Fibroblast of peridontal ligament (primary cell): ENCODE data around the gene MRPL30.
"Not testable (repeated sequence)": the region's sequence is repeated elsewhere in the genome, so short reads cannot be mapped to it uniquely, and the experiment has no call there.

ENCODE experiments used
- DNase-seq: peaks from one replicate; pipeline ENCODE4 v3.0.0-alpha.2; 2010; ENCODE audit errors: extremely low read depth

The MRPL30 gene

DNA sequence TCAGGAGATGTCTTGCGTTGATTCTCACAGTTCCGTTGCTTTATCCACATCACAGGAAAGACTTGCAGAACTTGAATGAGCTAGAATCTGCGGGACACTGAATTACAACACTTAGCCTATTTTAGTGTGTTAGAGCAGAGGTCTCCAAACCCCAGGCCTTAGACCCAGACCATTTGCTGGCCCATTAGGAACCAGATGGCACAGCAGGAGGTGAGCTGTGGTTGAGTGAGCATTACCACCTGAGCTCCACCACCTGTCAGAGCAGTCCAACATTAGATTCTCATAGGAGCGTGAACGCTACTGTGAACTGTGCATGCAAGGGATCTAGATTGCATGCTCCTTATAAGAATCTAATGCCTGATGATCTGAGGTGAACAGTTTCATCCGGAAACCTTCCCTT lies 3.8 kb downstream of the MRPL30 start:
- DNase-seq = no peak

DNA sequence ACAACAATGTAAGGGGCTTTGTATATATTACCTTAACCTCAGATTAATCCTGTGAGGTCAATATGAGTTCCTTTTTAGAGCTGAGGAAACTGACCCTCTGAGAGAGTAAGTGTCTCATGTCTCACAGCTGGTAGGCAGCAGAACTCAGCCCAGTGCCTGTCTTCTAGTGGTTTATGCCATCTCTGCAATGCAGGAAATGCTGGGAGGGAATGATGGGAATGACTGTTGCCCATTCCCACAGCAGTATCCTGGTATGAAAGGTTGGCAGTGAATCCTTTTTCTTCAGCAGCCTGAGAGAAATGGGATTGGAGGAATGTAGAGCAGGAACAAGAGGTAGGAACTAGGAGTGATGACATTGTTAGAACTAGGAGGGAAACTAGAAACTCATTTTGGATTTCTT lies 6.0 kb downstream of the MRPL30 start:
- no peak for DNase-seq

DNA sequence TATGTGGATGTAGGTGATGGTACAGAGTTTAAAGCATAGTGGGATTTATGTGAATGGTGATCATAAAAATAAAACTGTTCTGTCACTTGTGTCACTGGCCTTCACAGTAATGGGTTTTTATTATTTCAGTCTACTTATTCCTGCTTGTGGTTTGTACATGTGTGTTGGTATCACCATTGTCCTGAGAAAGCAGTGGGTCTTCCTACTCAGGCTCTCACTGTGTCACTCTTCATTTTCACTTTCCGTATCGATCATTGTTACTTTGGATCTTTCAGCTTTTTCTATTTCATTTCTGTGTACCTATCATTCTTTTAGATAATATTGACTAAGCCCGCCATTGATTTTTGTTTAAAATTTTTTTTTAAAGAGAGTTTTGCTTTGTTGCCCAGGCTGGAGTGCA lies 7.4 kb downstream of the MRPL30 start:
- DNase-seq = no peak

DNA sequence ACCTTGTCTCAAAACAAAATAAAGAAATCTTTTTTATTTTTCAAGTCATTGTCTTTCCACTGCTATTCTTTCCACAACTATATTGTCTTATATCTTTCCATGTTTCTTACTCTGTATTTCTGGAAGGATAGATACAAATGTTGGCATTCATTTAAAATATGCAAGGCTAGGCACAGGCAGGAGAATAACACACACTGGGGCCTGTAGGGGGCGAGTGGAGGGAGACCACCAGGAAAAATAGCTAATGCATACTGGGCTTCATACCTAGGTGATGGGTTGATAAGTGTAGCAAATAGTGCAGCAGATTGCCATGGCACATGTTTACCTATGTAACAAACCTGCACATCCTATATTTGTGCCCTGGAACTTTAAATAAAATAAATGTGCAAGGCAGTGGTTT lies 9.6 kb downstream of the MRPL30 start:
- no peak for DNase-seq

DNA sequence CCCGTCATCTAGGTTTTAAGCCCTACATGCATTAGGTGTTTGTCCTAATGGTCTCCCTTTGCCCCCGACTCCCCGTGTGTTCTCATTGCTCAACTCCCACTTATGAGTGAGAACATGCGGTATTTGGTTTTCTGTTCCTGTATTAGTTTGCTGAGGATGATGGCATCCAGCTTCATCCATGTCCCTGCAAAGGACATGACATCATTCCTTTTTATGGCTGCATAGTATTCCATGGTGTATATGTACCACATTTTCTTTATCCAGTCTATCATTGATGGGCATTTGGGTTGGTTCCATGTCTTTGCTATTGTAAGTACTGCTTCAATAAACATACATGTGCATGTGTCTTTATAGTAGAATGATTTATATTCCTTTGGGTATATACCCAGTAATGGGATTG lies 11.4 kb downstream of the MRPL30 start:
- not testable (repeated sequence) for DNase-seq

DNA sequence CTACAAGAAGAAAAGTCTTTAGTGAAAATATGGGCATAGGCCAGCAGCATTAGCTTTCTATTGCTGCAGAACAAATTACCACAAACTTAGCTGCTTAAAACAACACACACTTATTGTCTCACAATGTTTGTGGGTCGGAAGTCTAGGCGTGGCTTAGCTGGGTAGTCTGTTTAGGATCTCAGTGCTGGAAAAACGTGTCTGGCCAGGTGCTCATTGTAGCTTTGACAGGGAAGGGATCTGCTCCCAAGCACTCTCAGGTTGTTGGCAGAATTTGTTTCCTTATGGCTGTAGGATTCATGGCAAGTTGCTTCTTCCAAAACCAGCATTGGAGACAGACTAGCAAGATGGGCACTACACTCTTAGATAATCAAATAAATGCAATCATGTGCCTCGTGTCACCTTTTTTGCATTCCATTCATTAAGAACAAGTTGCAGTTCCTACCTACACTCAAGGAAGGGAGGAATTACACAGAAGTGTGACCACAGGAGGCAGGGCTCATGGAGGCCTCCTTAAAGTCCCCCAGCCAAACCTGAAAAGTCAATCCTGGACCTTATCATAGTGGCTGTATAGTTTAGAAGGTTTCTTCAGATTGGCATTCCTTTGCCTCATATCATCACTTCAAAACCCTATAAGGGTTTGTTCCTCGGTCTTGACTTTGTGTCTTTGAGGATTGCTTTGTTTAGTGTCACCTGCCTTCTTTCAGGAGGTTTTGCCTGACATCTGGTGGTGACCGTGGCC lies 17.3 kb downstream of the MRPL30 start:
- no peak for DNase-seq

DNA sequence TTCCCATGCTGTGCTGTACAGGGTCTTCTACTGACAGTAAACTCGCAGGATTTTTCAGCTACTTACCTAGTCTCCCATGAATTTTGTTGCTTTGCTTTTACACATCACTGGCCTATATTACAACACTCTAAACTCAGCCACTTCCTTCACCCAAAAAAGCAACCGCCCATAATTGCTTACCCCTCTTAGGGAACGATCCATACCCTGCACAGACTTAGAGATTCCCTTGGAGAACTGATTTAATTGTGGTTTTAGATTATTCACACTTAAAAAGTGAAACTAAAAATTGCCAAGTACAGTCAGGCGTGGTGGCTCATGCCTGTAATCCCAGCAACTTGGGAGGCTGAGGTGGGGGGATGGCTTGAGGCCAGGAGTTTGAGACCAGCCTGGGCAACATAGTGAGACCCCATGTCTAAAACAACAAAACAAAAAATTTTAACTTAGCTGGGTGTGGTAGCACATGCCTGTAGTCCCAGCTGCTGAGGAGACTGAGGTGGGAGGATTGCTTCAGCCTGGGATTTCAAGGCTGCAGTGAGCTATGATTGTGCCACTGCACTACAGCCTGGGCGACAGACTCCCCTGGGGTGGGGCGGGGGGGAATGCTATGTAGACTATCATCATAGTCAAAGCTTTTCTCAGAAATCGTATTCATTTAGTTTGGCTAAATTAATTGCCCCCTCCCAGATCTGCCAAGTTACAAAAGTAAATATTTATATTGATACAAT lies 19.3 kb downstream of the MRPL30 start:
- no peak for DNase-seq

DNA sequence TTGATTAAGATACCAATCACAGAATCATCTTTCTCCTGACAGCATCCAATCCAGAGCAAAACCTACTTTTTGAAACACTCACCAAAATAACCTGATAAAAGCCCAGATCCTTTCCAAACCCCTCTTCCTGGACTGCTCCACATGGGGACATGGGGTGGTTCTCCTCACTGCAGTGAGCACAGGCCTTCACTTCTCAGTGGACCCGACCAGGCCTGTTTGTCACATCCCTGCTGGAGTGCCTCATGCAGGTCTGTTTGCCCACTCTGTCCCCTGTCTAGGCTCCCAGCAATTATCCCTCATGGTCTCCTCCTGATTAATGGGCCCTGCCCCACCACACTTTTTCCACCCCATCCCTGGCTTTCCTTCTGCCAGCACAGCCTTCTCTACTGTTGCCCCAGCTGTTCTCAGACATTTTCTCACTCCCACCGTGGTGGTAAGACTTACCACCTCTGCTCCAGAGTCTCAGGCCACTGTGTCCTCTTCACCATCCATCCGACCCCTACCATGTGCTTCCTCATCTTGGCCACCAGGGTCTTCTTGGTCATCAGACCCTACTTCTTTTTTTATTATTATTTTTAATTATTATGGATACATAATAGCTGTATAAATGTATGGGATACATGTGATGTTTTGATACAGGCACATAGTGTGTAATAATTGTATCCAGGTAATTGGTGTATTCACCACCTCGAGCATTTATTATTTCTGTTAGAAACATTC lies 21.1 kb downstream of the MRPL30 start:
- DNase-seq = no peak

DNA sequence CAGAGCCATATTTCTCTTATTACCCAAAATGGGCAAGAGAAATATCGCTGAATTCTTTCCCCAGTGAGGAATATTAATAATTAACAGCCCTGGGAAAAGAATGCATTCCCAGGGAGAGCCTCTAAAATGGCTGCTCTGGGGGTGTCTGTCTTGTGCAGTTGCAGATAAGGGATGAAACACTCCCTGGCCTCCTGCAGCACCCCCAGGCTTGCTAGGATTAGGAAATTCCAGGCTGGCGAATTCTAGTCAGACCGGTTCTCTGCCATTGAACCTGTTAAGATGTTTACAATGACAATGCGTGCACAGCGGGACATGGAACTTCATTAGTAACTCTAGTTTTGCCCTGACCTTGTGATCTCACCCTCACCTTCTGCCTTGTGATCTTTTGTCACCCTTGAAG lies 24.5 kb downstream of the MRPL30 start:
- DNase-seq = no peak

DNA sequence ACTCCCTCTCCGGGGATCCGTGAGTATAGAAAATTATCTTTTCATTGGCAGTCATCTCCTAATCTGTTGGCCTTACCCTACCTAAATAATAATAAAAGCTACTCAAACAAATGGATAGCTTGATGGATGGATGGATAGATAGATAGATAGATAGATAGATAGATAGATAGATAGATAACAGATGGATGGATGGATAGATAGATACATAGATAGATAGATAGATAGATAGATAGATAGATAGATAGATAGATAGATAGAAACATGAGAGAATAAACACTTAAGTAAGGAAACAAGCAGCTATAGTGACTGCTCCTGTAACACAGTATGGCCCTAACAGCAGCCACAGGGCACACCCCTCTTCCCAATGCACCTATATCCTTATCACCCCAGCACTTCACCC lies 35.1 kb downstream of the MRPL30 start:
- no peak for DNase-seq

DNA sequence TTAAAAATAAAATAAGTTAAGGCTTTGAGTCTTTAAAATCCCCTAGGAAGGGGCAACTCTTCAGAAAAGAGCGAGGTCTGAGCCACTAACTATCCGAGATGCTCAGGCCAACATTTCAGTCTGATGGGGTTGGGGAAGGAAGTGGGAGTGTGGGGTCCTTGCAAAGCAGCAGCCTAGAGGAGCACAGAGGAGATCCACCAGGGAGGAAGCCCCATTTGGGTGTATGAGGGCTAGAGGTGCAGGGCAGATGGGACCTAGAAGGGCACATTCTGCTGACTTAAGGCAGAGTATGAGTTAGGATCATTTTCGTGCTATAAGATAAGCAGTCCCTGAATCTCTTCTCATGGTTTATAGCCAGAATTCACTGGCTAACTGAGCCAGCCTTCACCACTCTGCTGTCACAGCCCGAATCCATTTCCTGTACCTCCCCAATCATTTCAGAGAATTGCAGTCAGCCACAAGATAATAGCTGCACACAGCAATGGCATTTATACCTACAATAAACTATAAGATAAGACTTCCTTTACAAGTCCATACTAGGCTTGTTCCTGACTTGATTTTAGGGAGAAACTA lies 37.0 kb downstream of the MRPL30 start:
- DNase-seq = no peak

DNA sequence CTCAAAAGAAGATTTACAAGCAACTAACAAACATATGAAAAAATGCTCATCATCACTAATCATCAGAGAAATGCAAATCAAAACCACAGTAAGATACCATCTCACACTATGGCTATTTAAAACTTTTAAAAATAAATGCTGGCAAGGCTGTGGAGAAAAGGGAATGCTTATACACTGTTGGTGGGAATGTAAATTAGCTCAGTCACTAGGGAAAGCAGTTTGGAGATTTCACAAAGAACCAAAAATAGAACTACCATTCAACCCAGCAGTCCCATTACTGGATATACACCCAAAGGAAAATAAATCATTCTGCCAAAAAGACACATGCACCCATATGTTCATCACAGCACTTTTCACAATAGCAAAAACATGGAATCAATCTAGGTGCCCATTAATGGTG lies 52.2 kb downstream of the MRPL30 start:
- DNase-seq = not testable (repeated sequence)

DNA sequence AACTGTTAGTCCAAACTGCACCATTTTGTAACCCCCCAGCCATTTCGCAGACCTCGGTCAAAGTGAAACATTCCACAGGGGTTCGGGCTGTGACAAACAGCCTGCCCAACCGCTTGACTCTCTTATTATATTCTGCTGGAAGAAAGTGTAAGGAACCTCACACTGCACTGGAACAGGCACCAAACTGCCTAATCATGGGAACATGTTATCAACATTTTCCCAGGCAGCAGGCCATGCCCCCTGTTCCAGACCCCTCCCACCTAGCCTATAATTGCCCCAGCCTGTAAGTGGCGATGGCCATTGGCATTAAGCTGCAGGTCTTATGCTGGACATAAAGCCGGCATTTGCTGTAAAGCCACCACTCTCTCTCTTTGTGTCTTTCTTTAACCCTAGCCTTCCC lies 57.6 kb downstream of the MRPL30 start:
- no peak for DNase-seq

DNA sequence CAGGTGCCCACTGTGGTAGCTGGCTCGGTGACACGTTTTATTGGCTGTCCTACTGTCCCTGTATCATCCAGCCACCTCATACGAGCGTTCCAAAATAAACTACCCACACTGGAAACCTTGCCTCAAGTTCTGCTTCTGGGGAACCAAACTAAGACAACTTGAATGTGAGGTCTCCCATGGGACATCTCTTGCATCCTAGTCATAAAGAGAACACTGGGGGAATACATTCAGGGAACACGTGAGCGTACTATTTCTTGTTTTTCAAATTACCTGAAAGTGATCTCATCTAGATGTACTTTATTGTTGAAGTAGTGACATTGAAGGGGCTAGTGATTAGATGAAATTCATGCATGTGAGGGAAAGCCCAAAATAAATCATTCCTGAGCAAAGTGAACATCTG lies 59.4 kb downstream of the MRPL30 start:
- DNase-seq = no peak

DNA sequence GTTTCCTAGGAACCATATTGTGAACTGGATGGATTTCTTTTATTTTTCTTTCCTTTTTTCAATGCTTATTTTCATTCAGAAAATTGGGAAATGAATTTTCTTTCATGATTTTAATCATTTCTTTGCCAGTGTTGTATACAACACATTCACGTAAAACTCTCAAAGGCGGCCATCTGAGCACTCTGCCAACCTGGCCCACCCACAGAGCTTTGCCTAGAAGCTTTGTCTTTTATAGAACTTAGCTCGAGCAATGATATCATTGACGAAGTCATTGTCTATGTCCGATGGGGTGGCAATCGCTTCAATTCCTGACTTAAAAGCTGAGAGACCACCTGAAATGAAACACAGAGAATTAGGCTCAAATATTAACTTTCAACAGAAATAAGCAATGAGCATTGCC lies 61.2 kb downstream of the MRPL30 start:
- no peak for DNase-seq
